ENCODE data around the gene MRC1.
"Not testable (repeated sequence)": the region's sequence is repeated elsewhere in the genome, so short reads cannot be mapped to it uniquely, and the experiment has no call there.

The MRC1 gene

DNA sequence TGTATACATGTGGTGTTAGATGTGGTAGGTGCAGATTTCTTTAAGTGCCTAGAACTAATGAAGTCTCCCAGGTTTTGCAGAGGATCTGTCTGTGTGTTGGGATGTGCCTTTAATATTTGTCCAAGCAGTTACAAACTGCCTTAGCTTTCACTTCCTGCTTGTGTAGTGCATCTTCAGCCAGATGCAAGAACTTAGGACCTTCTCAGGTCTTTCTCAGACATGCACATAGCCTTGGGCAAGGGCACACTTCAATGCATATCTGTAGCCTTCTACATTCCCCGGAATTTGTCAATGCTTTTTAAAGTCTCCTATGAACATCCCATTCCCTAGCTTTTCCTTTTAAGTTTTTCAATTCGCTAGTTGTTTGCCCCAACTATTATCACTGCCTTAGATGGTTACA is 95.4 kb downstream of the MRC1 start:
- no peak for DNase-seq (ENCODE audit: low read depth in 2 of 3, low spot score in 1 of 3)

DNA sequence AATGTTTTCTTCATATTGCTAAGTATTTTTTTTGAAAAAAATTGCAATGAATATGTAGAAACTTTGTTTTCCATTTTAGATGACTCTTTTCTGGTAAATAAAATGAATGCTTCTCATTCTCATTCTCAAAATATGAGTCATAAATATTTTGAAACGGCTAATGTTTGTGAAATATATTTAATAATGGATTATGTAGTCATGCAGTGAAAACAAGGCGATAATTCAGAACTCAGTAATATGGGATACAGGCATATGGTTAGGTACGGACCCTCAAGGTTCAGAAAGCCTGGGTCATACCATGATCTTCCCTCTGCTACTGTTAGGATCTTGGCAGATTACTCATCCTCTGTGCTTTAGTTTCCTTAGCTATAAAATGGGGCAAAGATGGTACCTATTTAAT is 96.3 kb downstream of the MRC1 start:
- DNase-seq (ENCODE audit: low read depth in 2 of 3, low spot score in 1 of 3): no peak

DNA sequence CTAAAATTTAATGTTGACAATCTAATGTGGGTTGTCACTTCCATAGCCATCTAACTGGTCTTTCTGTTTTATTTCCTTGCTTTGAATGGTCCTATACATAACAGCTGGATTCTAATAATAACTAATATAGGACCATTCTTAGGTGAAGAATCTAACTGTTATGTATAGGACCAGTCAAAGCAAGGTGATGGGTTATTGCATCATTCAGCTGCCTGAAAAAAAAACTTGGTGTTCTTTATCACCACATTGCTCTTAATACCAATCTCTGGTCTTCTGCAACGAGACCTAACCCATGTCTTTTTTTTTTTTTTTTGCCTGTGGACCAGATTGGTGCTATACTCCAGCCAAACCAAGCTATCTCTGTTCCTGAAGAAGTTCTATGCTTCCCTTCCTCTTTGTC is 96.9 kb downstream of the MRC1 start:
- no peak for DNase-seq (ENCODE audit: low read depth in 2 of 3, low spot score in 1 of 3)

DNA sequence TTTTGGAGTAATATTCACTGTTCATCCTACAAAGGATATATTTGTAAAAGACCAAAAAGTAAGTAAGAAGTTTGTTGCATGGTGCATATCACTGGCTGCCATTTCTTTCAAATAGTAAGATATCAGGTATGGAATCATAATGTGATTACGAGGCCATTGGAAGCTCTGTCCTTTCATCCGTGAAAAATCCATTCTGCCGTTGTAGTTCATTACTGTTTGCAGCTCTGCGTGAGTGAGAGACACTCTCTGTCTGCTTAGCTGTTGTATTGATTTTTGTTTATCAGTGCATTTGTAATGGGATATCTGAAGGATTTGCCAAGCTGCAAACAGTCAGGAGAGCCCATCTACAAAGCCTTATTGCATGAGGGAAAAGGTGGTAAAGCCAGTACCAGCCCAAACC is 98.5 kb downstream of the MRC1 start:
- no peak for DNase-seq (ENCODE audit: low read depth in 2 of 3, low spot score in 1 of 3)

GRCh38 chr10:17910125-17910789 is 101.1 kb downstream of the MRC1 start:
- DNase-seq (ENCODE audit: low read depth in 2 of 3, low spot score in 1 of 3): peak in 1 of 3 donors; percentile 5

DNA sequence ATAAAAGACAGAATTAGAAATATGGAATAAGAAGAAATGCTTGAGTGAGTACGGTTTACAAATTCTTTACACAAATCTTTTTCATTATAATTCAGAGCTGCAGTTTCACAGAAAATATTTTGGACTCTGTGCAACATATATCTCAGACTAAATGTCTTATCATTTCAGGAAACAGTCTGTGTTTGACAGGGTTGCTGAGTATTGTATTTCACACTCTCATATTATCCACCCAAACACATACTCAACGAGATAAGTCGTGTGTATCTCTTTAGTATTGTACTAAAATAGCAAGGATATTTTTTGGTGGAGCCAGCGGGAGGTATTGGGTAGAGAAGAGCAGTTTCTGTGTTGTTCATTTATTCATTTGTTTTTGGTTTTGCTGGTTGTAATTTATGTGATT is 103.6 kb downstream of the MRC1 start:
- DNase-seq (ENCODE audit: low read depth in 2 of 3, low spot score in 1 of 3): no peak

DNA sequence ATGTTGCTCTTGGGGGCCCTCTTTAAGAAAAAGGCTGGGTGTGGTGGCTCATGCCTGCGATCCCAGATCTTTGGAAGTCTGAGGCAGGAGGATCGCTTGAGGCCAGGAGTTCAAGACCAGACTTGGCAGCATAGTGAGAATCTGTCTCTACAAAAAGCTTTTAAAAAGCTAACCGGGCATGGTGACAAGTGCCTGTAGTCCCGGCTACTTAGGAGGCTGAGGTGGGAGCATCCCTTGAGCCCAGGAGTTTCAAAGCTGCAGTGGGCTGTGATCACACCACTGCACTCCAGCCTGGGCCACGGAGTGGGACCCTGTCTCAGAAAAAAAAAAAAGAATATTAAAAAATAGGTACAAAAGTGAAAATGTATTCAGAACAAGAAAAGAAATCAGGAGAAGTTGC is 104.5 kb downstream of the MRC1 start:
- no peak for DNase-seq (ENCODE audit: low read depth in 2 of 3, low spot score in 1 of 3)

DNA sequence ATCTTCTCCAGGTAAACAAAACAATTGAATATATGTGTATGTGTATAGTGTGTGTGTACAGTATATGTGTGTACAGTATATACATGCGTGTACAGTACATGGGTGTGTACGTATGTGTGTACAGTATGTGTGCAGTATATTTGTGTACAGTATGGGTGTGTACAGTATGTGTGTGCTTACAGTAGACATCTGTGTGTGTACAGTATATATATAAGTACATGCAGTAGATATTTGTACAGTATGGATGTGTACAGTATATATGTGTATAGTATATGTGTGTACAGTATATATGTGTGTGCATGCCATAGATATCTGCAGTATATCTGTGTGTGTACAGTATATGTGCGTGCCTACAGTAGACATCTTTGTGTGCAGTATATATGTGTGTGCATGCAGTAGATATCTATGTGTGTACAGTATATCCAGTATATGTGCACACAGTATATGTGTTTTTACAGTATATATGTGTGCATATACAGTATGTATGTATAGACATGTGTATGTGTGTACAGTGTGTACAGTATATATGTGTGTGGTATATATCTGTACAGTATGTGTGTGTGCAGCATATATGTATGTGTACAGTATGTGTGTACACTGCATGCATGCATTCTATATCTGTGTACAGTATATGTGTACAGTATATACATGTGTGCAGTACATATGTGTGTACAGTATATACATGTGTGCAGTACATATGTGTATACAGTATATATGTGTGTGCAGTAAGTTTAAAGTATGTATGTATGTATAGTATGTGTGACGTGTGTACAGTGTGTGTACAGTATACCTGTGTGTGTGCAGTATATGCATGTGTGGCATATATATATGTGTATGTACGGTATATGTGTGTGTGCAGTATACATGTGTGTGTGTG is 105.3 kb downstream of the MRC1 start:
- no peak for DNase-seq (ENCODE audit: low read depth in 2 of 3, low spot score in 1 of 3)

GRCh38 chr10:17915181-17915580 is 106.0 kb downstream of the MRC1 start:
- DNase-seq (ENCODE audit: low read depth in 2 of 3, low spot score in 1 of 3): no peak

DNA sequence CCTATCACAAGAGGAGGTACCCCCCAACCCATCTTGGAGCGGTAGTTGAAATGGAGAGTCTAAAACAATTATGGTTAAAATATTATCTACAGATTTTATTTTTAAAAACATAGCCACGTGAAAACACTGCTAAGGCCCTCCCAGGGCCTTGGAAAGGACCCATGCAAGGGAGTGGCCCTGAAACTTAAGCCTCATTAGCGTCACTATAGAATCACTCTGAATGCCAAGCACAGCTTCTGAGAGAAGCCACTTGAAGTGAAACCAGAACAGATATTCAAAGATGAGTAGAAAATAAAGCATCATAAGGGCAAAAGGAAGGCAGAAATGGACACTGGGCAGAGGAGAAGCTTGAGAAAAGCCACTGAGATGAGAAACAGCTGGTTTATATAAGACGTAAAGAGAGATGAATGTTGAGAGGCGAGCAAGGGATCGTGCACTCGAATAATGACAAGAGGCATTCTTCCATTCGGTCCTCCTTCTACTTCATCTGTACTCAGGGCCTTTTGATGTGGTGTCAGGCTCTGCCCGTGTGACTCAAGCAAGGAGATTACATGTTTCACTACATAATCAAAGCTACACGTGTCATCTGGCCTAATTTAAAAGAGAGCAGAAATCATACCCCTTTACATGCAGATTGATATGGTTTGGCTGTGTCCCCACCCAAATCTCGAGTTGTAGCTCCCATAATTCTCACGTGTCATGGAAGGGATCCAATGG is 109.2 kb downstream of the MRC1 start:
- no peak for DNase-seq (ENCODE audit: low read depth in 2 of 3, low spot score in 1 of 3)

- no peak for DNase-seq (ENCODE audit: low read depth in 2 of 3, low spot score in 1 of 3)
Measured at GRCh38 chr10:17921378-17921777, 112.2 kb downstream of the MRC1 start.

DNA sequence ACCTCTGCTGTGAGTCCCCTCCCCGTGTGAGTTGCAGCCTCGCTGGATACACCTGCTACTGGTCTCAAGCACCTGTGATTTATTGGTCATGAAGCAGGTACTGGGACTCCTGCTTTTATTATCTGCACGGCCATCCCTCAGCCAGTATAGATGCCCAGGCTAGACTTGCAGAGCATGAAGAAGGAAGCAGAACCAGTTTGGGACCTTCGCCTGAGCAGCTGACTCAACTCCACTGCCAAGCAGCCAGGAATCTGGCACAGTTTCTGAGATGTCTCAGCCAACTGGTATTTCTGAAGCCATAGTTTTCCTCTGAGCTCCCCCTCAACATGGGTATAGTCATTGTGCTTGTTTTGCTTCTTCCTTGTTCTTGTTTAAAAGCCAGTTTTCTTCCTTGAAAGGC is 114.6 kb downstream of the MRC1 start:
- no peak for DNase-seq (ENCODE audit: low read depth in 2 of 3, low spot score in 1 of 3)

- DNase-seq (ENCODE audit: low read depth in 2 of 3, low spot score in 1 of 3): no peak
Measured at GRCh38 chr10:17943033-17943745, 134.0 kb downstream of the MRC1 start.

DNA sequence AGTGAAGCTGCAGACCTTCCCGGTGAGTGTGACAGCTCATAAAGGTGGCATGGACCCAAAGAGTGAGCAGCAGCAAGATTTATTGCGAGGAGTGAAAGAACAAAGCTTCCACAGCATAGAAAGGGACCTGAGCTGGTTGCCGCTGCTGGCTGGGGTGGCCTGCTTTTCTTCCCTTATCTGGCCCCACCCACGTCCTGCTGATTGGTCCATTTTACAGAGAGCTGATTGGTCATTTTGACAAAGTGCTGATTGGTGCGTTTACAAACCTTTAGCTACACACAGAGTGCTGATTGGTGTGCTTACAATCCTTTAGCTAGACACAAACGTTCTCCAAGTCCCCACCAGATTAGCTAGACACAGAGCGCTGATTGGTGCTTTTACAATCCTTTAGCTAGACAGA is 141.1 kb downstream of the MRC1 start:
- DNase-seq (ENCODE audit: low read depth in 2 of 3, low spot score in 1 of 3): not testable (repeated sequence)

DNA sequence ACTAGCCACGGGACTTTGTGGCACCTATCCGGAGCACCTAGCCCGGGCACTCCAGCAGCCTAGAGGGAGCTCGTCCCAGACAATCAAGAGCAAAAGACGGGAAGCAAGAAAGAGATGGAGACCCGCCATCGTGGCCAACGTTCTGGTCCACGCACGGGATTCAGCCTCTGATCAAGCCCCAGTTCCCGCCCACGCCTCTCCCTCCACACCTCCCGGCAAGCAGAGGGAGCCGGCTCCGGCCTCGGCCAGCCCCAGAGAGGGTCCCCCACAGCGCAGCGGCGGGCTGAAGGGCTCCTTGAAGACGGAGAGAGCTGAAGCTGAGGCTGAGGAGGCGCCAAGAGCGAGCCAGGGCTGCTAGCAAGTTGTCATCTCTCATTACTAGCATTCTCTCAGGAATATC is 141.6 kb downstream of the MRC1 start:
- DNase-seq (ENCODE audit: low read depth in 2 of 3, low spot score in 1 of 3): no peak

- no peak for DNase-seq (ENCODE audit: low read depth in 2 of 3, low spot score in 1 of 3)
Measured at GRCh38 chr10:17951868-17952371, 142.8 kb downstream of the MRC1 start, which contains the start of gene SLC39A12. Gene SLC39A12, plus strand, starts transcription at chr10:17951918. Its CDS starts 1,359 bp downstream, at chr10:17953277.

GRCh38 chr10:17954372-17954771 is 145.2 kb downstream of the MRC1 start:
- DNase-seq (ENCODE audit: low read depth in 2 of 3, low spot score in 1 of 3): not testable (repeated sequence)

- no peak for DNase-seq (ENCODE audit: low read depth in 2 of 3, low spot score in 1 of 3)
Measured at GRCh38 chr10:17954861-17955260, 145.7 kb downstream of the MRC1 start.

DNA sequence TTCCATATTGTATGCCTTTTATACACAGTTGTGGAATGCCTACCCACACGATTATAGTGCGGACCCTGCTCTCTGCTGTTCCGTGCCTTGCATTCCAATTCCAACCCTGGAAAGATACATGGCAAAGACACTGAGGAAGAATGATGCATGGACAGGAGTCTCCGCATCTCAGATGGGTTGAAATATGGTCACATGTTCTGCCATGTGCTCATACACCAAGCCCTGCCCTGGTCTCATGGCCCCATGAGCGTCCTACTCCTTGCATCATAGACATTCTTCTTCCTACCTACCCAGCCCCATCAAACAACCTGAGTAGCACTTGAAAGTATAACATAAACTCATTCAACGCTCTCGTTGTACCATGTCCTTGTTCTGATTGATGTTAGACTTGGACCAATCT is 148.9 kb downstream of the MRC1 start:
- no peak for DNase-seq (ENCODE audit: low read depth in 2 of 3, low spot score in 1 of 3)

GRCh38 chr10:17959870-17960269 is 150.7 kb downstream of the MRC1 start:
- no peak for DNase-seq (ENCODE audit: low read depth in 2 of 3, low spot score in 1 of 3)

All from stimulated activated CD4-positive, alpha-beta T cell treated with anti-CD3 and anti-CD28 coated beads, Interleukin-12 subunit alpha, Interleukin-12 subunit beta, amount 100 ng/mL, for 48 hours (primary cell).